SKM-1 (cell line): ENCODE measurements around the gene WDTC1.

Source experiments
- DNase-seq: peaks from one replicate; lab custom pipeline; 2025; ENCODE audit not compliant: unreplicated experiment; lab: John Stamatoyannopoulos, UW

The WDTC1 gene

GRCh38 chr1:27300341-27301051 is 66.1 kb downstream of the WDTC1 start:
- DNase-seq, result peak; percentile 78

GRCh38 chr1:27301052-27301422 is 66.6 kb downstream of the WDTC1 start:
- no peak for DNase-seq

GRCh38 chr1:27301582-27302199 is 67.3 kb downstream of the WDTC1 start:
- DNase-seq, result no peak

DNA sequence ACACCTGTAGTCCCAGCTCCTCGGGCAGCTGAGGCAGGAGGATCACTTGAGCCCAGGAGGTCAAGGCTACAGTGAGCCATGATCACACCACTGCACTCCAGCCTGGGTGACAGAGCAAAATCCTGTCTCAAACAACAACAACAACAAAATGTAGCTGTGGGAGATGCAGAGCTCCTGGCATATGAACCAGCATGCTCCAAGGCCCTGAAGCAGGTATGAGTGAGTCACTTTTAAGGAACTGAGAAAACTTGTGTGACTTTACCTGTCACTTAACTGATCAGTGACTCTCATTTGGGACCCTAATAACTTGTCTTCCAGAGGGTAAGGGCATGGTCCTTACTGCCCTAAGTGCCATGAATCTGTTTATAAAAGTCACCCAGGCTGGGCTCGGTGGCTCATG is 68.2 kb downstream of the WDTC1 start:
- DNase-seq, result no peak

DNA sequence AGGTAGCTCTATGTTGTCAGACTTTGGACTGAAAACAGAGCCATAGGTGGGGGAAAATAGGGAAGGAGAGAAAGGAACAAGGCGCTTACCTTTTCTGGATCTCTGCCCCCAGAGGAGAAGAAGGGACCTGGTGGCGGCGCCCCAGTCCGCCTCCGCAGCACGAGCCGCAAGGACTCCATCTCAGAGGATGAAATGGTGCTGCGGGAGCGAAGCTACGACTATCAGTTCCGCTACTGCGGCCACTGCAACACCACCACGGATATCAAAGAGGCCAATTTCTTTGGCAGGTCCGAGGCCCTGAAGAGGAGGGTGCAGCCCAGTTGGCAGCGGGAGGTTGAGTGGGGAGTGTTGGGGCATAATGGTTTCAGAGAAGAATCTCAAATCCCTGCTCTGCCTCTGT is 69.1 kb downstream of the WDTC1 start:
- DNase-seq, result no peak

- no peak for DNase-seq
These were observed 71.6 kb downstream of the WDTC1 start for GRCh38 chr1:27306071-27306470.

DNA sequence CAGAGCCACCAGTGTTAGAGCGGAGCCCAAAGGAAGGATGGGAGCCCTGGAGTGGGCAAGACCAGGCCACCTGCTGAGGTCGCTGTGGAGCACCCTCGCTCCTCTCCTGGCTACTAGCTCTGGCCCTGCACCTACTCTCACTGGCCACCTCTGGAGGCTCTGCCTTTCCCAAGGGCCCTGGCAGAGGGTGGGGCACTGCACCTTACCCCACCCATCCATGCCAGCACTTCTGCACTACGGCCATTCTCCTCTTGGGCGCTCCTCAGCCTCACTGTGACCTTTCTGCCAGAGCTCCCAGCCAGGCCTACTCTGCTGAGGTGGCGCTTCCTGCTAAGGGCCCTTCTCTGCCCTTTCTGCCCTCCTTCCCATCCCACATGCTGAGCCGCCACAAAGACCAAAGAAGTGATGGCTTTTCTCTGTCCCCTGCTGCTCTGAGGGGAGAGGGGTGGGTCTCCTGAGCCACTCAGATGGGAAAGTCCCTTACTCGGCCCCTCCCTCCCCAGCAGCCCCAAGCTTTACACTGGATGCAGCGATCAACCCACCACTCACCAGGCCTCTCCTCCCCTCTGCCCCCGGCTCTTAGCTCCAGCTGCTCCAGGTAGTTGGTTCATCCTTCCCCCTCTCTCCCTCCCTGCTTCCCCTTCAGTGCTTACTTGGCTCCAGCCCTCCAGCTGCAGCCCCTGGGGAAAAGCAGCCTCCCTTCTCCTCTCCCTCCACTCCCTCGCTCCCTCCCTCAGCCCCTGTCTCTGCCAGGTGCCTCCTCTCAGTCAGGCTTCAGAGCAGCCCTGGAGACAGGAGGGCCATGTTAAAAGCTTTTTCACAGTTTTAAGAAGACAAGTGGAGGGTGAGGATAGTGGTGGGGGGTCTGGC is 72.7 kb downstream of the WDTC1 start:
- no peak for DNase-seq

- DNase-seq, result no peak
These were observed 73.6 kb downstream of the WDTC1 start for GRCh38 chr1:27307874-27308598.

DNA sequence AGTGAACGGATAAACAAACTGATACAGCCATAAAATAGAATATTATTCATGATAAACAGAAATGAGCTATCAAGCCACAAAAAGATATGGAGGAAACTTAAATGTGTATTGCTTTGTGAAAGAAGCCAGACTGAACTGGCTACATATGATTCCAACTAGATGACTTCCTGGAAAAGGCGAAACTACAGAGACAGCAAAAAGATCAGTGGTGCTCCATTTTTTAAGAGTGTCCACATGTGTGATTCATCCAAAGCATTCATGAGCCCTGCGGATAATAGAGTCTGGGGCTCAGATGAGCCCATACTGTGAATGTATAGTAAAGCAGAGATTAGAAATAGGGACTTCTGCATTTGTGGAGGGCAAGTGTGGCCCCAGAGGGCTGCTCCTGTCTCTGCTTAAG is 79.7 kb downstream of the WDTC1 start:
- no peak for DNase-seq

GRCh38 chr1:27314737-27315136 is 80.3 kb downstream of the WDTC1 start:
- DNase-seq, result no peak

GRCh38 chr1:27316860-27317259 is 82.4 kb downstream of the WDTC1 start:
- no peak for DNase-seq

- DNase-seq, result no peak
These were observed 83.7 kb downstream of the WDTC1 start for GRCh38 chr1:27318136-27318535.

GRCh38 chr1:27318596-27318995 is 84.2 kb downstream of the WDTC1 start:
- DNase-seq, result no peak

DNA sequence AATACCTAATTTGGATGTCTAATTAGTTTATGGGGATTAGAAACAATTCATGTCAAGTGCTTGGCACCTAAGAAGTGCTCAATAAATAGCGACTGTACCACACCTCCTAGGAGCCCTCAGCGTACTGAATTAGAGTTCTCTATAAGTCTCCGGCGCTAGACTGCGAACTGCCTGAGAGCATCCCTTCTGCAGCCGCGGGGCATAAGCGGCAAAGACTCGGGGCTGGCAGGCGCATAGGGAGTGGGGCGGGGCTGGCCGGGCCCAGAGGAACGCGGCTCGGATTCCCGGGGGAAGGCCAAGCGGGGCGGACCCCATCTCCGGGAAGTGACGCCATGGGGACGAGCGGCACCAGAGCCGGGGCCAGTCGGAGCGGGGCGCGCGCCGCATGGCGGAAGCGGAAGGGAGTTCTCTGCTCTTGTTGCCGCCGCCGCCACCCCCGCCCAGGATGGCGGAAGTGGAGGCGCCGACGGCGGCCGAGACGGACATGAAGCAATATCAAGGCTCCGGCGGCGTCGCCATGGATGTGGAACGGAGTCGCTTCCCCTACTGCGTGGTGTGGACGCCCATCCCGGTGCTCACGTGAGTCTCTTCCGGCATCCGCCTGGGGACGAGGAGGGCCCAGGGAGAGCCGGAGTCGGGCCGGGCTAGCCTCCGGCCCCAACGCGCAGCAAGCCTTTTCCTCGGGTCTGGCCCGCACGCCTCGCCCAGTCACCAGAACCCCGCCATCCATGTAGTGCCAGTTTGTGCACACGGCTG is 87.6 kb downstream of the WDTC1 start, which contains the start of gene TMEM222:
Gene TMEM222, plus strand, starts transcription at position 351 of the 756 bp plus-strand sequence. Its CDS starts 35 bp downstream, at position 386.
- DNase-seq, result peak; percentile 92

- DNase-seq, result no peak
These were observed 88.3 kb downstream of the WDTC1 start for GRCh38 chr1:27322569-27323240.

DNA sequence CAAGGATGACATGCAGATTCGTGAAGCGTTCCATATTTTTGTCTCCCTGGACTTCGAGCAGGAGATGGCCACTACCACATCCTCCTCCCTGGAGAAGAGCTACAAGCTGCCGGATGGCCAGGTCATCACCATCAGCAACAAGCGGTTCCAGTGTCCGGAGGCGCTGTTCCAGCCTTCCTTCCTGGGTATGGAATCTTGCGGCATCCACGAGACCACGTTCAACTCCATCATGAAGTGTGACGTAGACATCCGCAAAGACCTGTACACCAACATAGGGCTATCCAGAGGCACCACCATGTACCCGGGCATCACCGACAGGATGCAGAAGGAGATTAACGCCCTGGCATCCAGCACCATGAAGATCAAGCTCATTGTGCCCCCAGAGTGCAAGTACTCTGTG is 90.9 kb downstream of the WDTC1 start:
- no peak for DNase-seq

DNA sequence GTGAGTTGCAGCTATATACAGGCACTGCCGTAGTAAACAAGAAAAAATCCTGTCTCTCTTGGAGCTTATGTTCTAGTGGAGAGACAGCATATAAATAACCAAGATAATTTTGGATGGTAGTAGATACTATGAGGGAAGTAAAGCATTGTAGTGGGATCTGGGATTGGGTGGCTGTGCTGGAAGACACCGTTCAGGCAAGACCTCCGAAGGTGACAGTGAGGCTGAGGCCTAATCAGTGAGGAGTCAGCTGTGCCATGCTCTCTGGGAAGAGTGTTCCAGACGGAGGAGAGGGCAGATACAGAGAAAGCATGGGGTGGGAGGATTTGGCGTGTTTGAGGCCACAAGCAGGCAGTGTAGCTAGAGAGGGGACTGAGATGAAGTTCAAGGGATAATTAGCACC is 93.5 kb downstream of the WDTC1 start:
- DNase-seq, result no peak

DNA sequence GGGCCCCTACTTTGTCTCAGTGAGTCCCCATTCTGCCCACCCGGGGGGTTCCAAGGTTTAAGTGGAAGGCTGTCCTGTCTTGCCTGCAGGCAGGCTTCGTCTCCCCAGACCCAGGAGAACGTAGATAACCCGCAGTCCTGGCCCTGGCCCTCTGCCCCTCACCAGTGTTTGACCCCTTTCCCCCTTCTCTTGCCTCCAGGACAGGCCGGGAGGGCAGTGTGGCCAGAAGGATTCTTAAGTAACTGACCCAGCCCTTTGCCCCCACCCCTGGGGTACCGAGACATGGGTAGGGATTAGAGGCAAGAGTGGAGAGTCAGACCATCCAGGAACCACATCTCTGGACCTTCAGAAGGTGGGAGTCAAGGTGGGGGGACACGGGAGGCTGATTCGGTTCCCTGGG is 96.4 kb downstream of the WDTC1 start:
- no peak for DNase-seq

- DNase-seq, result no peak
These were observed 97.0 kb downstream of the WDTC1 start for GRCh38 chr1:27331426-27331825.

DNA sequence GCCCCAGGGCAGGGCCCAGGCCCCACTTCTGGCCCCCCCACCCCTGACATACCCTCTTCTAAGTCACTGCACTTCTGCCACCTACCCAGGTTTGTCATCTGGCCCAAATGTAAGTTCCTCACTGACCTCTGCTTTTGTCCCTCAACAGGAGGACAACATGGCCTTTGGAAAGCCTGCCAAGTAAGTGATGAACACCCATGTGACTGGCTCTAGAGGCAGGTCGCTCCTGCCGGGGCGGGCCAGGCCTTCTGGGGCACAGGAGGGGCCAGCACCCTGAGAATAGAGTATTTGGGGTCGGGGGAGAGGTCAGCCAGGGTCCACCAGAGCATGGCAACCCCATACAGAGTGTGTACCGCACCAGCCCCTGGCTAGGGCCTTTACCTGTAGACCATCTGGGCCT is 97.5 kb downstream of the WDTC1 start:
- DNase-seq, result no peak
